Activated CD4-positive, alpha-beta T cell treated with anti-CD3 and anti-CD28 coated beads, Interleukin-2, amount 50 U/mL, for 24 hours (primary cell): Measurements from ENCODE around the gene SYNDIG1L.
A peak's percentile ranks its signal among the peaks of the same experiment; 100 is the strongest.
"Not testable (repeated sequence)": the region's sequence is repeated elsewhere in the genome, so short reads cannot be mapped to it uniquely, and the experiment has no call there.

Experiments used
- DNase-seq, 2 donors: peaks; one replicate each; pipeline ENCODE4 v3.0.0-alpha.2; 2020; ENCODE audit warnings: low read depth in 1 of 2, low spot score in 1 of 2

Gene SYNDIG1L

DNA sequence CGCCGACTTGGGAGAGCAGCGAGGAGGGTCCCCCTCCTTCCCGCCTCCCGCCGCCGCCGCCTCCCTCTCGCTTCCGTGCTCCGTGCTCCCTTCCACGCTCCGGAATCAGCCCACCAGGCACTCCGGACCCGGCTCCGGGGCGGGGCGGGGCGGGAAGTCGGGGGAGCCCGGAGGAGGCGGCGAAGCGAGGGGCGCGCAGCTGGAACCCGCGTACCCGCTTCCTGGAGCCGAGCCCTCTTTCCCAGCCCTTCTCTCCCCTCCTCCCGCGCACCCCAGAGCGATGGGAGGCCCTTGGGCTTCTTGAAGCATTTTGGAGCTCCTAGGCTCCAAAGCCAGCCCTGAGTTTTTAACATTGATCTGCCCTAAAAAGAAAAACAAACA is at the start of gene SYNDIG1L:
TSS of gene SYNDIG1L (minus strand) at position 9 of the 381 bp plus-strand sequence. CDS start 16,466 bp downstream, outside the sequence.
- DNase-seq, result no peak

DNA sequence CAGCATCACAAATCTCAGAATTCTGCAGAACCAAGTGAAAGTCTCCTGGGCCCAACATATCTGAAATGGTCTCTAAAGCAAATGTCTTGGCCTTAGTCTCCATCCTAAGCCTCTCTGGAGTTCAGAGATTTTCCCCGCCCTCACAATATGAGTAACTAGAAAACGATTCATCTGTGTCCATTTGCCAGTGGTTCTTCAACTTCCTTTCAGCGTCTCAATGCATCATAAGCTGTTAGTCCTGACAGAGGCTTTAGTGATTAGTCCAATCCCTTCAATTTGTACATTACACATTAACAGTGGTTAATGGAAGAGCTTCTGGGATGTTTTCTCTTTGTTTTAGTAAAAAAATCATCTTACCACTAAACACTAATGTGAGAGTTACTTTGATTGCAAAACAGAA is 49.7 kb upstream of the SYNDIG1L start:
- no peak for DNase-seq

DNA sequence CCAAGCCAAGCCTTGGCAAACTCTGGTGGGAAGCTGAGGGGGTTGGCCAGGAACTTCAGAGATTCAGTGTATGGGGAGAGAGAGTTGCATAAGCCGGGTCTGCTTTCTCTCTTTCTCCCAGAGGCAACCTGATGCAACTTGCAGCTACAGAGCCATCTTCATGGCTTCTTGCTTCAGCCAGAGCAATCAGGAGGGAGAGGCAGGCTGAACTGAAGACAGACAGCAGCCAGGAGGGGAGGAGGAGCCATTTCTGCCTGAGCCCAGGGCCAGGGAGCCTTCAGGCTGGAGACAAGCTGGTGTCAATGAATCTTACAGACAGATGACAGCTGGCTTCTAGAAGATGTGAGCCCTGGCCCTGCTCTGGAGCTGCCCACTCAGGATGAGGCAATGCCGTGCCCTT is 48.4 kb upstream of the SYNDIG1L start:
- no peak for DNase-seq

DNA sequence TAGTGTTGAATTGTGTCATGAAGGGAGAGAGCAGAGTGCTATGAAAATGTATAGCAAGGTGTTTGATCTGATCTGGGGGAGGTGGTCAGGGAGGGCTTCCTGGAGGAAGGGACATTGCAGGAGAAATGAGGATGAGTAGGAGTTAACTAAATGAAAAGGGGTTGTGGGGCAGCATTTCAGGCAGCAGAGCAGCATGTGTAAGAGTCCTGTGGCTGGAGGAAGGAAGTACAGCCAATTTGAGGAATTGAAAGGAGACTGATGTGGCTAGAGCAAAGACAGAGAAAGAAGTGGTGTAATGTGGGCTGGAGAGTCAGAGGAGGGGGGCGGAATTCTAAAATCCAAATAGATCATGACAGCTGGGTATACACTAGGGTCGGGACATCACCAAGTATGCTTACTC is 46.6 kb upstream of the SYNDIG1L start:
- DNase-seq, result no peak

DNA sequence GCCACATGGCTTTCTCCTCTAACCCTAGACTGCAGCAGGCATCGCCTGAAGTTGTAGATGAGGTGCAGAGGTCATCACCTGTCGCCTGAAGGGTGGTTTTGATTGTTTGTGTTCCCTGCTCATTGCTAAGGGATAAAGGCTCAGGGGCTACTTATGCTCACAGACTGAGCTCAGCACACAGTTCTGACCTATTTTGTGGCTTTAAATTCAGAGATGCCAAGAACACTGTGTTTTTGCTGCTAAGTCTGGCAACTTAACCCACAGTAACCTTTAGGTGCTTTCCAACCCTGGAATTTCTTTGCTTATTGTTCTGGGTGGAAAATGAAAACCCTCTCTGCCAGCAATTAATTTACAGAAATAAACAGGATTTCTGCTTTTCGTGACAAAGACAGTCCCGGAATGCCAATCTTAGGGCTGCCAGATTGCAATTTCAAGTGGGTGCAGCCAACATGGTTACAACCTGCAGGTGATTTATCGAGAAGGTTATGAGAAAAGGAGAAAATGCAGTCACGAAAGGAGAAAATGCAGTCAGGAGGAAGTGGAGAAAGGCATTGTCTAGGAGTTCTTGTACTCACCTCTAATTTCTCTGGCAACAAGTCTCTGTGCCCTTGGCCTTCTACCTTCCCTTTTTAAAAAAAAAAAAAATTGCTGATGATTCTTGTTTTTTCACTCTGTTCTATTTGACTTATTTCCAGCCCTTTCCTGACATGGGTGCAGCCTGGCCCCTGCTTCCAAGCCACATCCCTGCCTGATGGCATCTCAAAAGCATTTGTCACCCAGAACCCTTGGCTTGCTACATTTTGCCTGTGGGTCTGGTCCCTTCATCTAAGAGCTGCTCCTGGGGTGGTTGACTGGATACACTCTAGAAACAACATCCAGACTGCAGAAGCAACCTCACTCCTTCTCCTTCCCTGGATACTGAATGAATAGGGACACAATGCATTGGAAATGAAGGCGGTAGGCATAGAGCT is 43.8 kb upstream of the SYNDIG1L start:
- no peak for DNase-seq

DNA sequence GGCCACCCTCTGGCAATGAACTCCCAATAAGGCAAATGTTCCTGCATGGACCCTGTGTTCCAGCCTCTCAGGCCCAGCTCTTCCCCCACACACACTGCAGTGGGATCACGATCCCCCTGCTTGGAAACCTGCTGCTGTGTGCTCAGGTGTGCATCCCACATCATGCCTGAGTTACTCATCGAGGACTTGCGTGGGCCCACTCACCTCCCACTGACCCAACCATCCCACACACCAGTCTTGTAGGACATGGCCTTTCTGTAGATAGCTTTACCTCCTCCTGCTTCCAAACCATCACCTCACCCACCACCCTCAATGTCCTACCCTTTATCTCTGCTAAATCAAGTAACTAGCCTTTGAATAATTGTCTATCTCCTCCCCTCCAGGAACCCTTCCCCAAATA is 42.5 kb upstream of the SYNDIG1L start:
- DNase-seq, result no peak

DNA sequence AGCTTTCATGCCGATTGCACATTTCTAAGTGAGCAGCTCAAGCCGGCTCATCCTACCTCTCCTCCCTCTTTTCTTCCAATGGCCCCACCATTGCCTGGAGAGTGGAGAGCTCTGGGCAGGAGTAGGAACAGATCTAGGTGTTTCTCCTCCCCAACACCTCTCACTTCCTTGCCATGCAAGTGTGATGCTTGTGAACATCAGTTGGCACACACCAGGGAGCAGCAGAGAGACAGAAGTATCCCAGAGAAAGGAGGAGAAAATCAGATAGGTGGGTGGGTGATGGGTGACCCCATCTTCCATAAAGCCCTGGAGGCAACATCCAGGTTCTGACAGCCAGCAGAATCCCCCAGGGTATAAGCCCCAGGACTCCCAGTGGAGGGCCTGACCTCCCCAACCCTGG is 39.3 kb upstream of the SYNDIG1L start:
- no peak for DNase-seq

DNA sequence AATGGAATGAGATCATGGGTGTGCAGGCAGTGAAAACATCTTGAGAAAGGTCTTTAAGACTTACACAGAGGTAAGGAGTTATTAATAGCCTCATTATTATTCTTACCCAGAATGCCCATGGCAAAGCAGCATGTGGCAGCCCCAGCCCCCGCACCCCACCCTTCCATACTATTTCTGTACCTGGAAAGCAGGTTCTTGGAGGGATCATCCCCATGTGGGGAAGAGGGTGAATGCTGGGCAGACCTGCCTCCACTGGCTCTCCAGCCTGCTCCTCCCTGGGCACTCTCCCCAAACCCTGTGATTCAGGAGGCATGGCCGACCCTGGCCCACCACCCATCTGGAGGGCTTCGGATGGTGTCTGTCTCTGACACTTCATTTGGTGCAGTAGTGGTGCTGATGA is 38.8 kb upstream of the SYNDIG1L start:
- DNase-seq, result no peak

DNA sequence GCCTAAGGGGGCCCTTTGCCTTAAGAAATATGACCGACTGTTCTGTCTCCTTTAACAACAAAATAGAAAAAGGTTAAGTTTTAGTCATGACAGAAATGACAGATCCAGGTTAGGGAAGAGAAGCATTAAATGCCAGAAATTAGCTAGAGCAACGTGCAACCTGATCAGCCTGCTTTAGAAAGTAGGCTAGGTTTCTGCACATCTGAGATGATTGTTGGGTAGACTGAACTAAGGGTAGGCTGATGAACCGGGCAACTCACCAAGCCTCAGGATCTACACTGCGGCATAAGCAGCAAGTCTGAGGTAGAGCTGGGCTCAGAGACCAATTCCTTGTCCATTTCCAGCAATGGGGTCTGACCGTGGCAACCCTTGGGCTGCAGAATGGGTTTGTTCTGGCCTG is 37.7 kb upstream of the SYNDIG1L start:
- DNase-seq, result no peak

DNA sequence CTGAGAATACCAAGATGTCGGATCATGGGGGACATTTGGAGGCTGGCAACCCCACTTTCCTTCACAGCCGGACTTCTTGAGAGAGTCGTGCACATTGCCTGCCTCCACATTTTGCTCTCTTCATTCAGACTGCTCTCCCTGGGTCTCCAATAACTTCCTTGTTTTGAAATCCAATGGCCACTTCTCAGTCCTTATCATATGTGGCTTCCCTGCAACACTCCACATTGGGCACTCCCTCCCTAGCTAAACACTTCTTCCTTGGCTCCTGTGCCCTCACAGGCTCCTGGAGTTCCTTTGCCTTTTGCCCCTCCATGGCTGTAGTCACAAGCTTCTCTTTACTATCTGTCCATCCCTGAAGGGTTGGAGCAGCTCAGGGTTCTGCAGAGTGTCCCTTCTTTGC is 37.0 kb upstream of the SYNDIG1L start:
- DNase-seq, result no peak

DNA sequence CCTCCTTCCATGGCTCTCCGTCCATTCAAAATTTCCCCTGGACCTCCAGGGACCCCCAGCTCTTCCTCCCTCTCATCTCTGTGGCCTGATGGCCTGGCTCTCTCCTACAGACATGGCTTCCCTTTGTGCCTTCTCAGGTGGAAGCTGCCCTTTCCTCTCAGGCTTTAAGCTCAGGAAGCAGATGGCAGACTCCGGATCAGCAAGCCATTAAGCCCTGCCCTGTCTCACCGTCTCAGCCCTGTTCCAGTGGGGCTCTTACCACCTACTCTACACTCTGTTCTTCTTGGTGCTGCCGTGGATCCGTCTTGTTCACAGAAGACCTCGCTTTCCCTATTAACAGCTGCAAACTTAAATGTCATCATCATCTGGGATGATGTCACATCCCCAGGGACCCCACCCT is 34.0 kb upstream of the SYNDIG1L start:
- no peak for DNase-seq

DNA sequence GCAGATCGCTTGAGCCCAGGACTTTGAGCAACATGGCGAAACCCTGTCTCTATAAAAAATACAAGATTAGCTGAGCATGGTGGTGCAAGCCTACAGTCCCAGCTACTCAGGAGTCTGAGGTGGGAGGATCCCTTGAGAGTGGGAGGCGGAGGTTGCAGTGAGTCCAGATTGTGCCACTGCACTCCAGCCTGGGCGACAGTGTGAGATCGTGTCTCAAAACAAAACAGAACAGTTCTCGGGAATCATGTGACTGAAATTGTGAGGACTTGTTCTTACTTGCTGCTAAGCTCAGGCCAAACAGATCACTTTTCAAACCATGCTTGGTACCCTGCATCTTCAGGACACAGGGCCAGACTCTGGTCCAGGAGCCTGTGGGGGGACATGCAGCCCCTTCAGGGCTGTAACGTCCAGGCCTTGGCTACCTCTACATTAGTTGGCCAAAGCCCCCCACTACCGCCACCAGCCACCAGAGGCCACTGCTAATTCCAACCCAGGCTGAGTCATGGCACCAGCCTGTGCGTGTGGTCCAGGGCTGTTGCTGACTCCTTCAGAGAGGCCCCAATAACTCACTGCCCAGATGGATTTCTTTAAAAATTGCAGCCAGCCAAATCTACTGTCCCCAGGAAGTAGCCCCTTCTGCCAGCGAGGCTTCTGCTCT is 33.4 kb upstream of the SYNDIG1L start:
- DNase-seq, result peak in 1 of 2 donors; percentile 4

DNA sequence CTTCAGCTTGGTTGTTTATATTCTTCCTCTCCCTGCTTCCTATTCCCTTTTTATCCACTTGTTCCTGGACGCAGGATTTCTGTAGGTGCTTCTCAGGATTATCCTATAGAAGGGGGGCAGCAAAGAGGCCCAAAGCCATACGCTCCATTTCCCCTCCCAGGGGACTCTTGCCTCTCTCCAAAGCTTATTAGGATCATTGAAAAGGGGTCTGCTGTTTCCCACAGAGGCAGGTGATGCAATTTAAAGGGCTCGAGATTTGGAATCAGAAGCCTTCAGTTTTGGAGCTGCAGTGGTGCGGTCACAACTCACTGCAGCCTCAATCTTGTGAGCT is 31.5 kb upstream of the SYNDIG1L start:
- DNase-seq, result no peak

DNA sequence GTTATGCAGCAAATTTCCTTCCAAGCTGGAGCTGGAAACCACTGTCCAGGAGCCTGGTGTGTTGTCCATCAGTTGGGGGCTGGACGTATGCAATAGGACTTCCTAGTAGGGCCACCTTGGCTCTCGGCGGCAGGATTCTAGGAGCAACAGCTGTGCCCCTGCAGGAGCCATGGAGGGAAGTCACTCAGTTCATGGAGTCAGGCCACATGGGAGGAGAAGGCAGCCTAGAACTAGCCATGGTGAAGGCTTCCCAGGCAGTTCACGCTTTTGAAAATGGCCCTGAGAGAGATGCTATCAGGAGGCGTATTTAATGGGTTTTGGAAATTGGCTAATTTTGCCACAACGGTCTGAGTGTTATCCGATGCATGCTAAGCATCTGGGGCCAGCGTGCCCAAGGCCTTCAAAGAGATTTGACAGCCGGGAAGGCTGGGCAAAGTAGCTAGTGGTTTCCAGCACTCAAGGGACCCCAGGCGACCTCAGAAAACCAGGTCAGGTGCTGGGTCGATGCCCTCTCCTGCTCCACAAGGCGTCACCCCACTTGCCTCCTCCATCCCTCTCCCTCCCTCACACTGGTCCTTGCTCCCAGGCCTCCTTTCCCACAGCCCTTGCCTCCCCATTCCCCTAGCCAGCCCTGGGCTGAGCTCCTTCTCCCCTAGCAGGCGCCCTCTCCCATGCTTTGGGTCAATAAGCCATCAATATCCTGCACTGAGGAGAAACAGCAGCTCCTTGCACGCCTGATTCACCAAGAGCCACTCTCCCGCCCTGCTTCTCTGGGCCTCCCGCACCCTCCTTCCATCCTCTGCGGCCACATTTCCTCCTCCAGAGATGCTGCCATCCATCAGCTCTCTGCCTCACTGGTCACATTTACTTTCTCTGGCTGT is 30.9 kb upstream of the SYNDIG1L start:
- no peak for DNase-seq

DNA sequence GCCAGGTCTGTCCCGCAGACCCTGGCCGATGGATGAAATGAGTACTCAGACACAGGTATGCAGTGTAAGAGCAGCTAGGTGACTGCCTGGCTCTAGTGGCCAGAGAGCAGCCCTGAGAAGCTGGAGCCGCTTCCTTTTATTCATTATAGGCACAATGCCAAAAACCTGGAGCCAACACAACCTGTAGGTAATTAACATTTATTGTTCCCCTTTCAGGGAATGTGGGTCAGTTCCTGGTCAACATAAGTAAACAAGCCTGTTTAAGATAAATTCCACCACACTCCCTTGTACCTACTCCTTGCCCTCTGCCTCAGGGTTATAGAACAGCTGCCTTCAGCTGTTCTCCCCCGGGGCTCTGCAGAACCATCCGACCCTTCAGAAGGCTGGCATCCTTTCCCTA is 28.4 kb upstream of the SYNDIG1L start:
- not testable (repeated sequence) for DNase-seq

DNA sequence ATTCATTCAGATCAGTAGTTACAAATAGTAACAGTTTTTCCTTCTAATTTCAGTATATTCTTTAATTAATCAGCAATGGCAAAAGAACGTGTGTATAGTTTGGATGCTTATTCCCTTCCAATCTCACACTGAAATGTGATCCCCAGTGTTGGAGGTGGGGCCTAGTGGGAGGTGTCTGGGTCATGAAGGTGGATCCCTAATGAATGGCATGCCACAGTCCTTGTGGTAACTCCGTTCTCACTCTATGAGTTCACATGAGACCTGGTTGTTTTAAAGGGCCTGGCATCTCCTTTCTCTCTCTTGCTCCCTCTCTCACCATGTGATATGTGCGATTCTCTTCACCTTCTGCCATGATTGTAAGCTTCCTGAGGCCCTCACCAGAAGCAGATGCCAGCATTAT is 18.9 kb upstream of the SYNDIG1L start:
- no peak for DNase-seq

DNA sequence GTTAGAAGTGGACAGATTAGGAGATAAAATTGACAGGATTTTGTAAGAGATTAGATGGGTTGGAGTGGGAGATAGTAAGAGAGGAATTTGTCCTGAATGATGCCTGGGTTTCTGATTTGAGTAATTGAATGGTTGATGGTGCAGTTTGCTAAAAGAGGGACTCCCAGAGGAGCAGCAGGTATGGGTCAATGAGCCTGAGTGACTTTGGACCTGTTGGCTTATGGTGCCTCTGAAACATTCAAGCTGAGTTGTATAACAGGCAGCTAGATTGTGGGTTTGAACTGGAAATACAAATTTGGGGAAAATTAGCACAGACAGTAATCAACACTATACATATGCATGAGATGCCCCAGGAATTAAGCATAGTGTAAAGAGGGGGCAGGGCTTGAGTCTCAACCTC is 16.7 kb upstream of the SYNDIG1L start:
- no peak for DNase-seq

DNA sequence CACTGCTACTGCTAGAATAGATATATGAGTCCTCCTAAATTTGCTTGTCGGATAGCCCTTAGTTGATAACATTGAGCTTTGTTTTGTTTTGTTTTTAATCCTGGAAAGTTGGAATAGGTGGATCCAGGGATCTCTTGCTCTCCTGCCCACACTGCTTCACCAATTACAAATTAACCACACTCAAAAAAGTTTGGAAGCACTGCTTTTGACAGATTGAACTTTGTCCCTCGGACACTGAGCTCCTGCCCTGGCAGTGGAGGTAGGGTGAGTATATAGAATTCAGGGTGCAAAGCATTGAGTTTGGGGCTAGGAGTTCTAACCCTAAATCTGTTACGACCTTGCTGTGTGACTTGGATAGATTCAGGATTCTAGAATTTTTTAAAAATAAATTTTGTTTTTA is 15.1 kb upstream of the SYNDIG1L start:
- DNase-seq, result no peak

DNA sequence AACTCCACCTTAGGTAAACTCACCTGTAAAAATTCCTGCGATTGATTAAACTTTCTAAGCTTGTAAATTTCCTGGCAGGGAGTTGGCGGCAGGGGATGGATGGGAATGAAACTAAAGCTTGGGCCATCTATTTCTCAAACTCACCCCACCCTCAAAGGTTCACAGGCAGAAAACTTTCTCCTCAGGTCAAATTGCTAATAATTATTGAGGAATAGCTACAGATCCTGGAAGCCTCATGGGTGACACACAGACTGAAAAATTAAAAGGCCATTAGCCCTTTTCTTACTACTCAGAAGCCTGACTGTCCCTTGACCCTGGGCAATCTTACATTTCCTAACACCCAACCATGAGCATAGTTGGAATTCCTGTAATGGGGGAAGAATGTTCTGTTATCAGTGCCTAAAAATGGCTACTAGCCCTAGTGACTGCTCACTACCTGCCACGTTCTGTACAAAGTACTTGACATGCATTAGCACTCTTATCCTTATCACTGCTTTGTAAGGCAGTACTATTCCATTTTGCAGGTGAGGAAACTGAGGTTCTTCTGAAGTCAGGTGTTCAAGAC is 12.4 kb upstream of the SYNDIG1L start:
- no peak for DNase-seq

DNA sequence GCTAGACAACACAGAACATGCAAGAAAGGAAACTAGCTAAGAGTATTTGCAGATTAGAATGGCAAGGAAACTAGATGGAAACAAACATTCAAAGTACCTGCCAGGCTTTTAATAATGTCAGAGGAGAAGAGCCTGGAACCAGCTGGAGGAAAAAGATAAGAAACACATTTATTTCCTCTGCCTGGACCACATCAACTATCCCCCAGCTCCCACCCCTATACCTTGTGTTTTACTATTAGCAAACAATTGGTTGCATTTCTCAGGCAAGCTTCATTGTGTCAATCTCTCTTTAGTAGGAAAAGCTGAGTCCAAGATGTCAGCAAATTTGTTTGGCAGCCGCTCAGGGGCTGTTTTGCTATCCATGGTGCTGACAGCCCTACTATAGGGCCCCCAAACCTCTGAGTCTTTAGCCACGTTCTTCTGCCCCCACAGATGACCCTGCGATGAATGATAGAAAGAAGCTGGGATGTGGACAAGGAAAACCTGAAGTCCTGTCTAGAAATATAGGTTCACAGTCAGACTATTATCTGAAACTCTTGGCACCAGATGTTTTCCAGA is 11.6 kb upstream of the SYNDIG1L start:
- no peak for DNase-seq

DNA sequence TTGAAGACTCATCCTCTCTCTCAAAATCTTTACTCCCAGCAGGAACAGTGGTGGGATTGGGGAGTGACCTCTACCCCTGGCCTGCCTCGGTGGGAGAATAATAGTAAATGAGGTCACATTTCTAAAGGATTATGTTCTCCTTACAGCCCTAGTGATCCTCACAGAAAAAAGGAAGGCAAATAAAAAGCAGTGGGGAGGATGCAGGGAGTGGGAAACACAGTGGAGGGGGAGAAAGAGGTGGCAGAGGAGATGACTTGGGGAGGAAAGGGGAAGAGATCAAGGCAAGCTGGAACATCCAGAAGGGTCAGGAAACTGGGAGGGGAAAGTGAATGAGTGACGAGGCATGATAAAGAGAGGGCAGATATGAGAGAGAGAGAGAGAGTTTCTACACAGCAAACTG is 8.3 kb upstream of the SYNDIG1L start:
- no peak for DNase-seq
